ENCODE results near the gene LENEP.
A peak's percentile ranks its signal among the peaks of the same experiment; 100 is the strongest.

LENEP gene

GRCh38 chr1:155001675-155002463 lies 8.5 kb downstream of the LENEP start:
- peak; percentile 41 for TF ChIP-seq CTCF (IDR thresholded peaks at IDR 0.05; ENCODE audit: low read depth, low read length)
- peak overlapping the region; percentile 81 for H3K4me3 ChIP-seq (ENCODE audit: low read depth, low read length)

GRCh38 chr1:155002464-155003226 lies 9.3 kb downstream of the LENEP start, which contains the start of gene ZBTB7B:
TSS of gene ZBTB7B (plus strand) at chr1:155002802. CDS start at chr1:155014661, 11,859 bp downstream.
- no peak for TF ChIP-seq CTCF (IDR thresholded peaks at IDR 0.05; ENCODE audit: low read depth, low read length)
- H3K4me3 ChIP-seq (ENCODE audit: low read depth, low read length): peak within 1 kb of the TSS; percentile 87

- TF ChIP-seq CTCF (IDR thresholded peaks at IDR 0.05; ENCODE audit: low read depth, low read length): no peak
- peak overlapping the region; percentile 87 for H3K4me3 ChIP-seq (ENCODE audit: low read depth, low read length)
Observed at GRCh38 chr1:155003227-155003765, 9.9 kb downstream of the LENEP start.

- no peak for TF ChIP-seq CTCF (IDR thresholded peaks at IDR 0.05; ENCODE audit: low read depth, low read length)
- H3K4me3 ChIP-seq (ENCODE audit: low read depth, low read length): peak overlapping the region; percentile 87
Observed at GRCh38 chr1:155003766-155004351, 10.5 kb downstream of the LENEP start.

- peak overlapping the region; percentile 87 for H3K4me3 ChIP-seq (ENCODE audit: low read depth, low read length)
- no peak for TF ChIP-seq CTCF (IDR thresholded peaks at IDR 0.05; ENCODE audit: low read depth, low read length)
Observed at GRCh38 chr1:155004352-155005075, 11.1 kb downstream of the LENEP start.

GRCh38 chr1:155005076-155006011 lies 12.0 kb downstream of the LENEP start:
- H3K4me3 ChIP-seq (ENCODE audit: low read depth, low read length): no peak overlapping the region
- TF ChIP-seq CTCF (IDR thresholded peaks at IDR 0.05; ENCODE audit: low read depth, low read length): no peak

All from WI38 (cell line).